ENCODE measurements around the gene NRIP1. TPM values are rescaled to one million over a fixed set of nuclear protein-coding genes. Genes with fewer than 3 reads are reported as not detected.

NRIP1 gene
- total and polyA plus RNA-seq, 2 of the 13 experiments (the other 11 are each of a cell fraction or from before 2014, with no cell fraction given) = 21.0 to 69.0 TPM

GRCh38 chr21:15108801-15109200 lies 44.0 kb upstream of the NRIP1 start:
- ChIA-PET POLR2A (no interaction called here), CTCF (ENCODE audit: low intra/inter-chr PET ratio, low total read pairs) (no interaction called here)
- Histone ChIP-seq H3K4me2 (ENCODE audit: low read depth, low read length) (no peak overlapping the region), H3K4me3 (replicated peaks in 1 of 3; ENCODE audit: insufficient read depth in 1 of 3, low read depth in 2 of 3, low read length in 3 of 3) (no peak overlapping the region), H2AFZ (ENCODE audit: low read length) (no peak overlapping the region), H3K27ac (ENCODE audit: extremely low read length, insufficient read depth, low read length) (no peak overlapping the region), H3K9ac (ENCODE audit: insufficient read depth, low read depth, low read length) (no peak overlapping the region), H3K9me3 (ENCODE audit: low read length) (no peaks in the 10 kb centered on the region), H3K79me2 (ENCODE audit: insufficient read depth, low read length) (no peaks in the 10 kb centered on the region), H3K4me1 (ENCODE audit: insufficient read depth, low read length) (no peaks in the 10 kb centered on the region), H4K20me1 (ENCODE audit: insufficient read depth, low read length) (no peaks in the 10 kb centered on the region), H3K36me3 (replicated peaks in 1 of 2; ENCODE audit: control insufficient read depth in 1 of 2, insufficient read depth in 2 of 2, low read length in 2 of 2) (no peaks in the 10 kb centered on the region), H3K27me3 (ENCODE audit: control insufficient read depth in 1 of 2, insufficient read depth in 2 of 2, low read length in 2 of 2) (no peaks in the 10 kb centered on the region; a peak in 1 of 5 replicates)
- no TSS peak for BruUV-seq (replicated peaks)
- no peak for TF ChIP-seq IKZF1 (IDR thresholded peaks at IDR 0.05)
- no peak for TF ChIP-seq AHDC1 (CRISPR knock-in tag; IDR thresholded peaks at IDR 0.05; ENCODE audit: borderline replicate concordance)
- no peak for TF ChIP-seq MYC (CRISPR knock-in tag; IDR thresholded peaks at IDR 0.05; ENCODE audit: borderline replicate concordance)
- intact Hi-C loops (cut with micrococcal nuclease; ENCODE audit: unreplicated experiment) (no loop called here), in situ Hi-C loops (cut with HindIII; ENCODE audit: extremely low pct_ligation_motif_present, low pct_unique_long_range_greater_than_20kb) (no loop called here)
- 77% methylated on average over 2 of the region's 2 CpGs for WGBS (ENCODE audit: low lambda C conversion rate)
- DNase-seq (ENCODE audit: low spot score) = no peak
- no peak for FAIRE-seq
- ATAC-seq = no peak

All from HepG2 (cell line).